Cardiac fibroblast (primary cell): Measurements from ENCODE around the gene PODNL1.

Source experiments
- DNase-seq, 2 donors: peaks; one replicate each; pipeline versions ENCODE4 v3.0.0 to v3.0.0-alpha.2; 2010; ENCODE audit warnings: low read depth in 2 of 2
- H3K4me3 ChIP-seq, 2 donors: replicated peaks in 1 of 2; 1 replicate in 1 of 2; 2 replicates in 1 of 2; pipeline ENCODE4 v1.5.1; 2011; ENCODE audit warnings: low read depth in 2 of 2, low read length in 2 of 2, mild to moderate bottlenecking in 2 of 2, moderate library complexity in 1 of 2
- TF ChIP-seq, protein P1 (sequence below): IDR thresholded peaks from one replicate; pipeline ENCODE4 v1.5.1; 2011; ENCODE audit warnings: low read depth, mild to moderate bottlenecking, low read length, inconsistent platforms

Gene PODNL1, protein sequence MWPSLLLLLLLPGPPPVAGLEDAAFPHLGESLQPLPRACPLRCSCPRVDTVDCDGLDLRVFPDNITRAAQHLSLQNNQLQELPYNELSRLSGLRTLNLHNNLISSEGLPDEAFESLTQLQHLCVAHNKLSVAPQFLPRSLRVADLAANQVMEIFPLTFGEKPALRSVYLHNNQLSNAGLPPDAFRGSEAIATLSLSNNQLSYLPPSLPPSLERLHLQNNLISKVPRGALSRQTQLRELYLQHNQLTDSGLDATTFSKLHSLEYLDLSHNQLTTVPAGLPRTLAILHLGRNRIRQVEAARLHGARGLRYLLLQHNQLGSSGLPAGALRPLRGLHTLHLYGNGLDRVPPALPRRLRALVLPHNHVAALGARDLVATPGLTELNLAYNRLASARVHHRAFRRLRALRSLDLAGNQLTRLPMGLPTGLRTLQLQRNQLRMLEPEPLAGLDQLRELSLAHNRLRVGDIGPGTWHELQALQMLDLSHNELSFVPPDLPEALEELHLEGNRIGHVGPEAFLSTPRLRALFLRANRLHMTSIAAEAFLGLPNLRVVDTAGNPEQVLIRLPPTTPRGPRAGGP

DNA sequence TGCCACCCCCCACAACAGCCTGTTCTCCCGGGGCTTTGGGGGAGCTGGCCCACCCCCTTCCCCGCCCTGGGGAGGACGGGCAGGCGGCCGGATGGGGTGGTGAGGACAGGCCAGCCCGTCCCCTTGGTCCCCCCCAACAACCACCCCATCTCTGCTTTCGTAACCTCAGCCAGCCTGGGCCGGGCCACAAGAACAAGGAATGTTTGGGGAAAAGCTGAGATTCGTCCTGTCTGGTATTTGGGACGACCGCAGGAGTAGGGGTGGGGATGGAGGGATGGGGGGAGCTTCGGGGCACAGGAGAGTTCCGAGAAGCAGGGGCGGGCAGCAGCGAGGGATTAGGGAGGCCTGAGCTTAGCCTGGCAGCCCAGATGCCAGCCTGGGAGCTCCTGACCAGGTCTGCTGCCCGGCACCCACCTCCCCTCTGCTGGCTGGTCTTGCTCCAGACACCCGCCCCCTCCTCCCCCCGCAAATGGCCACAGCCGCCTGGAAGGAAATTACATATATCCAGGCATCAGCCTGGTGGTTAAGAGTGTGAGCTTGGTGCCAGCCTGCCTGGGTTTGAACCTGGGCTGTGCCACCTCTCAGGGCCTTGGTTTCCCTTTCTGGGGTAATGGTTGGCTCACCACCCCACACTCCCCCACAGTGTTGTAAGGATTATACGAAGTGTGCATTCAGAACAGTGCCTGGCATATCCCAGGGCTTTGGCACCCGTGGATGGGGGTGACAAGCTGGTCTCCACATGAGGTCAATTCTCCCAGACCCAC is at the start of gene PODNL1:
TSS of gene PODNL1 (minus strand) at position 117 of the 764 bp plus-strand sequence. CDS start 236 bp downstream, outside the sequence.
- H3K4me3 ChIP-seq = peak within 1 kb of the TSS; percentile 33 to 51
- DNase-seq = peak; percentile 43 to 84

DNA sequence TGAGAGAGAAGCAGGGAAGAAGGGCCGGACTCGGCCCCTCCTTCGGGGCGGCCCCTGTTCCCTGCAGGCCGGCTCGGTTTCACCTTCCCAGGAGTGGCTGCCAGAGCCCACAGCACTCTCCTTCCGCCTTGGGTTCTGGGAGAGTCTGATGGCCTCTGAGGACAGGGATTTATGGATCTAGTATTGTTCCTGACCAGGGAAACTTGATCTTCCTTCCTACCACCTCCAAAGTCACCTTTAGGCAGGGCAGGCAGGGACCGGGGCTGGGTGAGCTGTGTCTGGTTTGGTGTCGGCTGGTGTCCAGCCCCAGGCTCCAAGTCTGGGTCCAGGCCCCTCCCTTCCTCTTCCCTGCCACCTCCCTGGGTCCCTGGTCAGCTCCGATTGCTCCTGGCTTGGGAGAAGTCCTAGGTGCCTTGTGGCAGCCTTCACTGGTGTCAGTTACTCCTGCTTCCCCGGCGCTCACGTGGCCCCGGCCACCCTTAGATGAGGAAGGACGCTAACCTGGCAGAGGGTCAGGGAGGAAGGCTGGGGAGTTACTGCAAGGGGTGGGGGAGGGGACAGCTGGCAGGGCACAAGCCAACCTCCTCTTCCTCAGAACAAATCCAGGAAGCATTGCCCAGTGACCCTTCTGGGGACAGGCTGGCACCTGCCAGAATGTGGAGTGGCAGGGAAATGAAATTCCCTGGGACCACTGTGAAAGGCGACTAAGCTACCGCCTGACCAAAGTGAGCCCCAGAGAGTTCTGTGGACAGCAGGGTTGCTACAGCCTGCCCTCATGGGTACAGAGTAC is 49.1 kb upstream of the PODNL1 start:
- H3K4me3 ChIP-seq = no peak overlapping the region
- DNase-seq = no peak
- TF ChIP-seq, protein P1, sequence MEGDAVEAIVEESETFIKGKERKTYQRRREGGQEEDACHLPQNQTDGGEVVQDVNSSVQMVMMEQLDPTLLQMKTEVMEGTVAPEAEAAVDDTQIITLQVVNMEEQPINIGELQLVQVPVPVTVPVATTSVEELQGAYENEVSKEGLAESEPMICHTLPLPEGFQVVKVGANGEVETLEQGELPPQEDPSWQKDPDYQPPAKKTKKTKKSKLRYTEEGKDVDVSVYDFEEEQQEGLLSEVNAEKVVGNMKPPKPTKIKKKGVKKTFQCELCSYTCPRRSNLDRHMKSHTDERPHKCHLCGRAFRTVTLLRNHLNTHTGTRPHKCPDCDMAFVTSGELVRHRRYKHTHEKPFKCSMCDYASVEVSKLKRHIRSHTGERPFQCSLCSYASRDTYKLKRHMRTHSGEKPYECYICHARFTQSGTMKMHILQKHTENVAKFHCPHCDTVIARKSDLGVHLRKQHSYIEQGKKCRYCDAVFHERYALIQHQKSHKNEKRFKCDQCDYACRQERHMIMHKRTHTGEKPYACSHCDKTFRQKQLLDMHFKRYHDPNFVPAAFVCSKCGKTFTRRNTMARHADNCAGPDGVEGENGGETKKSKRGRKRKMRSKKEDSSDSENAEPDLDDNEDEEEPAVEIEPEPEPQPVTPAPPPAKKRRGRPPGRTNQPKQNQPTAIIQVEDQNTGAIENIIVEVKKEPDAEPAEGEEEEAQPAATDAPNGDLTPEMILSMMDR = no peak

More for the DNA sequence above, at the start of gene PODNL1:
- TF ChIP-seq, protein P1 = no peak

DNA sequence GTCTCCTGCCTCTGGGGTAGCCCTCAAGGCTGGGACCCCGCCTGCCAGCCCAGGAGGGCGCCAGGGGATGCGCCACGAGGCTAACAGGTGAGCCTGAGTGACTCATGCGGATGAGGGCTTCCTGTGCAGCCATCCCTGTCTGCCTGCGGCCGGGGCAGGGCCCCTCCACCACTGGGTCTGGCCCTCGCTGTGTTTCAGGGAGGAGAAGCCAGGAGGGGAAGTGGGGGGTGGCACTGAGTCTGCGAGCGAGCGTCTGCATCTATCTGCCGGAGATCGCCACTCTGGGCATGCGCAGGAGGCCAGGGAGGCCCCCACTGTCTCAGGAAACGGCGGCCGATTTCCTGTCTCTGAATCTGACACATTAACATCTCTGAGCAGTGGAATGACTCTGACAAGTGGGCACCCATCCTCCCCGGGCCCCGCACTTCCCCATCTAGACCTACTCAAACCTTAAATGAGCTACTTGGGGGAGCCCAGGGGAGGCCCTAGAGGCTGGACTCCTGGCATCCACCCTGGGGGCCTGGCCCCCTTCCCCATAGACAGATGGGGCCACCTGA is 48.2 kb upstream of the PODNL1 start:
- TF ChIP-seq, protein P1 = no peak
- peak; percentile 76 to 77 for DNase-seq
- no peak overlapping the region for H3K4me3 ChIP-seq

DNA sequence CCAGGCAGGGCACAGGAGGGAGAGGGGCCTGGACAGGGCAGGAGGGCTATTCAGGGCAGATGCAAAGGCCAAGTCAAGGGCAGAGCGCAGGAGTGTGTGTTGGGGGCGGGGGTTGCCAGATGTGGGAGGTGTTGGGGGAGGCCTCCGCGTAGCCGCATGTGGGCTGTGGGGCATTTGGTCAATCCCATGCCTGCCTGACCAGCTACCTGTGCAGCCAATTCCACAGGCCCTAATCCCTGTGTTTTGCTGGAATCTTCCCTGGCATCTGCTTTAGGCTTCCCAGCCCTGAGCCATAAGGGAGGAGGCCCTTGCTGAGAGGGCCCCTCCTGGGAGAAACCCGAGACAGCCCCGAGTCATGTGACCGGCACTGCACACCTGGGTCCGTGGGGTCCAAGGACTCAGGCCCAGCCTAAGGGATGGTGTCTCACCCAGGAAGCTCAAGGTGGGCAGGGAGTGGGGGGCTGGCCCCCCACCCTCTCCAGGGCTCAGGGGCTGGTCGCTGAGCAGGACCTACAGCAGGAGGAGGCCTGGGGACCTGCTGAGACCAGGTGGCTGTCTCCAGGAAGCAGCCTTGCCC is 47.6 kb upstream of the PODNL1 start:
- DNase-seq = no peak
- H3K4me3 ChIP-seq = no peak overlapping the region
- TF ChIP-seq, protein P1 = no peak

DNA sequence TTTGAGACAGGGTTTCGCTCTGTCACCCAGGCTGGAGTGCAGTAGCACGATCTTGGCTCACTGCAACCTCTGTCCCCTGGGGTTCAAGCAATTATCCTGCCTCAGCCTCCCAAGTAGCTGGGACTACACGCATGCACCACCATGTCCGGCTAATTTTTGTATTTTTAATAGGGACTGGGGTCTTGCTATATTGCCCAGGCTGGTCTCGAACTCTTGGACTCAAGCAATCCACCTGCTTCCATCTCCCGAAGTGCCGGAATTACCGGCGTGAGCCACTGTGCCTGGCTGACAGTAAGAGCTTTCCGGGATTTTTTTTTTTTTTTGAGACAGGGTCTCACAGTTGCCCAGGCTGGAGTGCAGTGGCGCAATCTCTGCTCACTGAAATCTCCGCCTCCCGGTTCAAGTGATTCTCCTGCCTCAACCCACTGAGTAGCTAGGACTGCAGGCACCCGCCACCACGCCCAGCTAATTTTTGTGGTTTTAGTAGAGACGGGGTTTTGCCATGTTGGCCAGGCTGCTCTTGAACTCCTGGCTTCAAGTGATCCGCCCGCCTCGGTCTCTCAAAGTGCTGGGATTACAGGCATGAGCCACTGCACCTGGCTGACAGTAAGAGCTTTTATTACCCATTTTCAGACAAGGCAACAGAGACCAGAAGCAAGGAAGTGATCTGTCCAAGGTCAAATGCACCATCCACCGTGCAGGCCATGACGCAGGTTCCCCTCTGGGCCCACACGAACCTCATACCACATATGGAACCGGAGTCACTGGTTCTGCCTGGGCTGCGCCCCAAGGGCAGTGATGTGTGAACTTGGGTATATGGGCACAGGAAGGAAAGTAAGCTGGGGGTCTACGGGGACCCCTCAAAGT is 46.9 kb upstream of the PODNL1 start:
- no peak for DNase-seq

More for the DNA sequence above, 46.9 kb upstream of the PODNL1 start:
- TF ChIP-seq, protein P1 = no peak
- no peak overlapping the region for H3K4me3 ChIP-seq
